Measurements from ENCODE around the gene ERMAP. TPM values are rescaled to one million over a fixed set of nuclear protein-coding genes. Genes with fewer than 3 reads are reported as not detected.

The ERMAP gene
- total and polyA plus RNA-seq, 3 donors from 2014 or later, result 10.6 to 14.0 (median 11.7) TPM

- intact Hi-C loops (cut with DNase I; ENCODE audit: low total_unique reads), result no loop called here
- no peaks in the 10 kb centered on the region for H3K9me3 ChIP-seq
- TF ChIP-seq CTCF (IDR thresholded peaks at IDR 0.05), result no peak
- TF ChIP-seq POLR2A (IDR thresholded peaks at IDR 0.05), result no peak
Observed at GRCh38 chr1:42876009-42876408, 59.1 kb downstream of the ERMAP start.

GRCh38 chr1:42877380-42877779, 60.5 kb downstream of the ERMAP start:
- H3K36me3 ChIP-seq (ENCODE audit: low read depth, missing control alignments), result no peaks in the 10 kb centered on the region
- no peak overlapping the region for H3K4me3 ChIP-seq
- intact Hi-C loops (cut with DNase I; ENCODE audit: low total_unique reads), result no loop called here
- no peaks in the 10 kb centered on the region for H3K4me1 ChIP-seq
- no peak for DNase-seq
- H3K27me3 ChIP-seq, result no peaks in the 10 kb centered on the region
- 50 to 62% methylated on average over 2 of the region's 2 CpGs for WGBS, 2 donors
- no peak overlapping the region for H3K27ac ChIP-seq
- H3K9me3 ChIP-seq, result no peaks in the 10 kb centered on the region
- TF ChIP-seq CTCF (IDR thresholded peaks at IDR 0.05) (no peak), POLR2A (IDR thresholded peaks at IDR 0.05) (no peak)

More at GRCh38 chr1:42876009-42876408, 59.1 kb downstream of the ERMAP start:
- DNase-seq, result no peak
- no peak overlapping the region for H3K4me3 ChIP-seq
- H3K27ac ChIP-seq, result no peak overlapping the region
- H3K36me3 ChIP-seq (ENCODE audit: low read depth, missing control alignments), result no peaks in the 10 kb centered on the region
- H3K27me3 ChIP-seq, result no peaks in the 10 kb centered on the region
- H3K4me1 ChIP-seq, result no peaks in the 10 kb centered on the region

GRCh38 chr1:42880384-42880783, 63.5 kb downstream of the ERMAP start:
- Histone ChIP-seq H3K4me1 (no peaks in the 10 kb centered on the region), H3K36me3 (ENCODE audit: low read depth, missing control alignments) (no peaks in the 10 kb centered on the region), H3K4me3 (no peak overlapping the region), H3K27me3 (no peaks in the 10 kb centered on the region), H3K27ac (no peak overlapping the region), H3K9me3 (no peaks in the 10 kb centered on the region)
- 77 to 87% methylated on average over 4 of the region's 4 CpGs for WGBS, 2 donors
- TF ChIP-seq POLR2A (IDR thresholded peaks at IDR 0.05) (no peak), CTCF (IDR thresholded peaks at IDR 0.05) (no peak)
- intact Hi-C loops (cut with DNase I; ENCODE audit: low total_unique reads), result no loop called here
- no peak for DNase-seq

GRCh38 chr1:42886046-42886739, 69.3 kb downstream of the ERMAP start:
- TF ChIP-seq CTCF (IDR thresholded peaks at IDR 0.05) (no peak), POLR2A (IDR thresholded peaks at IDR 0.05) (no peak)
- Histone ChIP-seq H3K4me1 (no peaks in the 10 kb centered on the region), H3K27ac (no peak overlapping the region), H3K9me3 (no peaks in the 10 kb centered on the region), H3K27me3 (no peaks in the 10 kb centered on the region), H3K36me3 (ENCODE audit: low read depth, missing control alignments) (no peaks in the 10 kb centered on the region), H3K4me3 (no peak overlapping the region)
- WGBS, 2 donors, result 56 to 57% methylated on average over 6 to 16 of the region's 16 CpGs
- intact Hi-C loops (cut with DNase I; ENCODE audit: low total_unique reads), result no loop called here
- no peak for DNase-seq

GRCh38 chr1:42886800-42887199, 69.9 kb downstream of the ERMAP start:
- Histone ChIP-seq H3K27ac (no peak overlapping the region), H3K4me3 (no peak overlapping the region), H3K9me3 (no peaks in the 10 kb centered on the region), H3K4me1 (no peaks in the 10 kb centered on the region), H3K27me3 (no peaks in the 10 kb centered on the region), H3K36me3 (ENCODE audit: low read depth, missing control alignments) (no peaks in the 10 kb centered on the region)
- no peak for TF ChIP-seq POLR2A (IDR thresholded peaks at IDR 0.05)
- no peak for TF ChIP-seq CTCF (IDR thresholded peaks at IDR 0.05)
- 24 to 43% methylated on average over 8 to 21 of the region's 21 CpGs for WGBS, 2 donors
- intact Hi-C loops (cut with DNase I; ENCODE audit: low total_unique reads), result no loop called here
- DNase-seq, result no peak
